Activated naive CD4-positive, alpha-beta T cell treated with anti-CD3 and anti-CD28 coated beads for 36 hours (primary cell): ENCODE data around the gene HIPK4. TPM values are rescaled to one million over a fixed set of nuclear protein-coding genes. Genes with fewer than 3 reads are reported as not detected.

Experiments used
- CTCF ChIA-PET: fragments of 350-600 bp; sonication (Branson Sonifier 250); formaldehyde crosslinking; loops from one replicate; lab custom pipeline; 2021; ENCODE audit warnings: antibody characterized with exemption; lab: Charles Lee
- DNase-seq: peaks from one replicate; pipeline ENCODE4 v3.0.0-alpha.2; 2020
- H3K27ac Mint-ChIP-seq: one replicate; pipeline ENCODE4 v1.8.0; 2021; ENCODE audit warnings: mild to moderate bottlenecking, mixed read lengths
- H3K27me3 Mint-ChIP-seq: one replicate; pipeline ENCODE4 v1.8.0; 2021; ENCODE audit warnings: low read depth, mixed read lengths
- H3K36me3 Mint-ChIP-seq: one replicate; pipeline ENCODE4 v1.8.0; 2021; ENCODE audit warnings: low read depth, mixed read lengths
- H3K4me1 Mint-ChIP-seq: one replicate; pipeline ENCODE4 v1.8.0; 2021; ENCODE audit warnings: low read depth, mixed read lengths
- H3K4me3 Mint-ChIP-seq: one replicate; pipeline ENCODE4 v1.8.0; 2021; ENCODE audit warnings: mild to moderate bottlenecking, moderate library complexity, mixed read lengths
- H3K9me3 Mint-ChIP-seq: one replicate; pipeline ENCODE4 v1.8.0; 2021; ENCODE audit warnings: mixed read lengths
- intact Hi-C: fragments of 100-400 bp; cut with micrococcal nuclease; formaldehyde crosslinking; loops from one replicate; pipeline ENCODE4 v1.15.1; 2023
- total RNA-seq, 2 experiments: library from RNA; stranded (reverse); gene quantifications; one replicate each; pipeline ENCODE4 v1.2.3, GENCODE V29; 2021

The HIPK4 gene
- total RNA-seq, 2 experiments from 2014 or later = not detected

- CTCF ChIA-PET = interaction anchor here (0.5 to 0.6 kb wide), 2 partner anchors 450 to 1003 kb away, joined by 3 to 5 read pairs; no protein-coding TSS in a partner anchor
- DNase-seq = no peak
- H3K27me3 Mint-ChIP-seq = no peaks in the 10 kb centered on the region
- intact Hi-C loops = no loop called here
- H3K36me3 Mint-ChIP-seq = peaks cover 3% of the 10 kb centered on the region
- H3K4me1 Mint-ChIP-seq = peaks cover 12% of the 10 kb centered on the region
- no peak overlapping the region for H3K4me3 Mint-ChIP-seq
- no peak overlapping the region for H3K27ac Mint-ChIP-seq
- H3K9me3 Mint-ChIP-seq = no peaks in the 10 kb centered on the region
These were observed 20.2 kb downstream of the HIPK4 start for GRCh38 chr19:40369797-40370196.

GRCh38 chr19:40367577-40368434 is 22.2 kb downstream of the HIPK4 start:
- no peak overlapping the region for H3K27ac Mint-ChIP-seq
- CTCF ChIA-PET = interaction anchor here (1.0 to 1.4 kb wide), 2 partner anchors 62 to 228 kb away, joined by 3 to 4 read pairs; no protein-coding TSS in a partner anchor
- no peak for DNase-seq
- H3K36me3 Mint-ChIP-seq = peaks cover 3% of the 10 kb centered on the region
- intact Hi-C loops = no loop called here
- peaks cover 7% of the 10 kb centered on the region for H3K4me1 Mint-ChIP-seq
- H3K4me3 Mint-ChIP-seq = no peak overlapping the region
- H3K9me3 Mint-ChIP-seq = no peaks in the 10 kb centered on the region
- no peaks in the 10 kb centered on the region for H3K27me3 Mint-ChIP-seq

GRCh38 chr19:40366697-40367561 is 23.1 kb downstream of the HIPK4 start:
- CTCF ChIA-PET = interaction anchor here (1.4 kb wide), 1 partner anchor 61 kb away, joined by 4 read pairs; no protein-coding TSS in a partner anchor
- Mint-ChIP-seq H3K27ac (no peak overlapping the region), H3K36me3 (peaks cover 3% of the 10 kb centered on the region), H3K9me3 (no peaks in the 10 kb centered on the region), H3K4me1 (peaks cover 7% of the 10 kb centered on the region), H3K4me3 (no peak overlapping the region), H3K27me3 (no peaks in the 10 kb centered on the region)
- intact Hi-C loops = no loop called here
- no peak for DNase-seq

GRCh38 chr19:40365613-40366401 is 24.2 kb downstream of the HIPK4 start:
- Mint-ChIP-seq H3K27ac (no peak overlapping the region), H3K36me3 (peaks cover 3% of the 10 kb centered on the region), H3K4me1 (peaks cover 7% of the 10 kb centered on the region), H3K27me3 (no peaks in the 10 kb centered on the region), H3K9me3 (no peaks in the 10 kb centered on the region), H3K4me3 (peak overlapping the region; percentile 47)
- peak; percentile 37 for DNase-seq
- CTCF ChIA-PET = interaction anchor here (0.7 kb wide), 1 partner anchor 269 kb away, joined by 3 read pairs; no protein-coding TSS in a partner anchor
- intact Hi-C loops = no loop called here

- no peak for DNase-seq
- CTCF ChIA-PET = interaction anchor here (0.7 kb wide), 1 partner anchor 270 kb away, joined by 3 read pairs; no protein-coding TSS in a partner anchor
- no peak overlapping the region for H3K27ac Mint-ChIP-seq
- H3K4me1 Mint-ChIP-seq = peaks cover 7% of the 10 kb centered on the region
- intact Hi-C loops = no loop called here
- H3K4me3 Mint-ChIP-seq = no peak overlapping the region
- no peaks in the 10 kb centered on the region for H3K9me3 Mint-ChIP-seq
- H3K27me3 Mint-ChIP-seq = no peaks in the 10 kb centered on the region
- H3K36me3 Mint-ChIP-seq = peaks cover under 1% of the 10 kb centered on the region
These were observed 25.0 kb downstream of the HIPK4 start for GRCh38 chr19:40365010-40365409.

GRCh38 chr19:40363069-40363468 is 26.9 kb downstream of the HIPK4 start:
- H3K27ac Mint-ChIP-seq = no peak overlapping the region
- no peak overlapping the region for H3K4me3 Mint-ChIP-seq
- H3K27me3 Mint-ChIP-seq = no peaks in the 10 kb centered on the region
- CTCF ChIA-PET = no interaction called here
- H3K4me1 Mint-ChIP-seq = peaks cover 7% of the 10 kb centered on the region
- H3K36me3 Mint-ChIP-seq = peaks cover 1% of the 10 kb centered on the region
- no peaks in the 10 kb centered on the region for H3K9me3 Mint-ChIP-seq
- intact Hi-C loops = no loop called here
- DNase-seq = no peak

- H3K4me3 Mint-ChIP-seq = no peak overlapping the region
- no peak for DNase-seq
- H3K9me3 Mint-ChIP-seq = no peaks in the 10 kb centered on the region
- H3K36me3 Mint-ChIP-seq = peaks cover 1% of the 10 kb centered on the region
- CTCF ChIA-PET = no interaction called here
- intact Hi-C loops = no loop called here
- H3K27me3 Mint-ChIP-seq = no peaks in the 10 kb centered on the region
- peaks cover 7% of the 10 kb centered on the region for H3K4me1 Mint-ChIP-seq
- H3K27ac Mint-ChIP-seq = no peak overlapping the region
These were observed 27.8 kb downstream of the HIPK4 start for GRCh38 chr19:40362160-40362559.

GRCh38 chr19:40360708-40361241 is 29.2 kb downstream of the HIPK4 start:
- peaks cover 11% of the 10 kb centered on the region for H3K4me1 Mint-ChIP-seq

GRCh38 chr19:40360020-40360707 is 29.8 kb downstream of the HIPK4 start:
- CTCF ChIA-PET = no interaction called here
- H3K27me3 Mint-ChIP-seq = no peaks in the 10 kb centered on the region
- H3K36me3 Mint-ChIP-seq = peaks cover 4% of the 10 kb centered on the region
- peaks cover 12% of the 10 kb centered on the region for H3K4me1 Mint-ChIP-seq
- no peak overlapping the region for H3K27ac Mint-ChIP-seq
- no peak overlapping the region for H3K4me3 Mint-ChIP-seq
- no peak for DNase-seq
- no peaks in the 10 kb centered on the region for H3K9me3 Mint-ChIP-seq
- intact Hi-C loops = no loop called here

More at GRCh38 chr19:40360708-40361241, 29.2 kb downstream of the HIPK4 start:
- H3K36me3 Mint-ChIP-seq = peaks cover 4% of the 10 kb centered on the region
- DNase-seq = no peak
- CTCF ChIA-PET = no interaction called here
- H3K27ac Mint-ChIP-seq = no peak overlapping the region
- no peaks in the 10 kb centered on the region for H3K27me3 Mint-ChIP-seq
- intact Hi-C loops = no loop called here
- no peak overlapping the region for H3K4me3 Mint-ChIP-seq
- H3K9me3 Mint-ChIP-seq = no peaks in the 10 kb centered on the region

GRCh38 chr19:40358773-40359172 is 31.2 kb downstream of the HIPK4 start:
- CTCF ChIA-PET = no interaction called here
- Mint-ChIP-seq H3K9me3 (no peaks in the 10 kb centered on the region), H3K4me1 (peaks cover 9% of the 10 kb centered on the region), H3K27me3 (no peaks in the 10 kb centered on the region), H3K36me3 (peaks cover 4% of the 10 kb centered on the region), H3K27ac (no peak overlapping the region), H3K4me3 (no peak overlapping the region)
- DNase-seq = no peak
- intact Hi-C loops = no loop called here

GRCh38 chr19:40357640-40358039 is 32.3 kb downstream of the HIPK4 start:
- peaks cover 4% of the 10 kb centered on the region for H3K36me3 Mint-ChIP-seq
- CTCF ChIA-PET = no interaction called here
- no peak for DNase-seq
- H3K4me3 Mint-ChIP-seq = no peak overlapping the region
- intact Hi-C loops = no loop called here
- H3K9me3 Mint-ChIP-seq = no peaks in the 10 kb centered on the region
- H3K27ac Mint-ChIP-seq = no peak overlapping the region
- no peaks in the 10 kb centered on the region for H3K27me3 Mint-ChIP-seq
- peaks cover 6% of the 10 kb centered on the region for H3K4me1 Mint-ChIP-seq
